ENCODE data around the gene PLEKHG3. TPM values are rescaled to one million over a fixed set of nuclear protein-coding genes. Genes with fewer than 3 reads are reported as not detected.

The PLEKHG3 gene
- polyA plus RNA-seq, 1 donor (not counting 4 experiments of a cell fraction or from before 2014, with no cell fraction given): 71.0 TPM

- H3K4me1 ChIP-seq (ENCODE audit: control insufficient read depth, extremely low read depth, insufficient read depth, low read length): peaks cover 16% of the 10 kb centered on the region
- no peak overlapping the region for H2AFZ ChIP-seq (ENCODE audit: control insufficient read depth, low read length)
- no peaks in the 10 kb centered on the region for H3K9me3 ChIP-seq (ENCODE audit: control insufficient read depth, low read depth, low read length)
- H3K4me2 ChIP-seq (ENCODE audit: control insufficient read depth, extremely low read depth, insufficient read depth, low read depth, low read length): no peak overlapping the region
- FAIRE-seq (no peak), DNase-seq (ENCODE audit: low read depth, low spot score) (no peak)
- TF ChIP-seq CTCF (optimal IDR thresholded peaks at IDR 0.05 in 1 of 3, IDR thresholded peaks at IDR 0.05 in 1 of 3, conservative IDR thresholded peaks at IDR 0.05 in 1 of 3; ENCODE audit: extremely low read depth in 1 of 3, insufficient read depth in 2 of 3, low read length in 3 of 3) (no peak), EZH2 (IDR thresholded peaks at IDR 0.05; ENCODE audit: low read length) (no peak)
- no peaks in the 10 kb centered on the region for H3K27me3 ChIP-seq (ENCODE audit: control insufficient read depth, extremely low read depth, insufficient read depth, low read length)
- no peak overlapping the region for H3K27ac ChIP-seq (ENCODE audit: control insufficient read depth, insufficient read depth, low read length)
- H3K36me3 ChIP-seq (ENCODE audit: control insufficient read depth in 2 of 2, extremely low read depth in 1 of 2, insufficient read depth in 2 of 2, low read length in 2 of 2): no peaks in the 10 kb centered on the region
- H4K20me1 ChIP-seq (ENCODE audit: control insufficient read depth, extremely low read depth, insufficient read depth, low read length): peaks cover 3% of the 10 kb centered on the region
- H3K79me2 ChIP-seq (ENCODE audit: control insufficient read depth, insufficient read depth, low read length): no peaks in the 10 kb centered on the region
- H3K9ac ChIP-seq (ENCODE audit: control insufficient read depth, extremely low read depth, insufficient read depth, low read length): no peak overlapping the region
- H3K9me1 ChIP-seq (ENCODE audit: control insufficient read depth, extremely low read depth, insufficient read depth, low read length): no peaks in the 10 kb centered on the region
- no peak overlapping the region for H3K4me3 ChIP-seq (ENCODE audit: control insufficient read depth in 2 of 3, extremely low read depth in 1 of 3, insufficient read depth in 2 of 3, low read depth in 1 of 3, low read length in 3 of 3)
- dilution Hi-C loops (cut with MboI; ENCODE audit: extremely low pct_ligation_motif_present, low sequenced_read_pairs): no loop called here
Observed at GRCh38 chr14:64786296-64787149, 82.3 kb downstream of the PLEKHG3 start.

GRCh38 chr14:64787619-64788018, 83.4 kb downstream of the PLEKHG3 start:
- Histone ChIP-seq H3K27ac (ENCODE audit: control insufficient read depth, insufficient read depth, low read length) (no peak overlapping the region), H3K9ac (ENCODE audit: control insufficient read depth, extremely low read depth, insufficient read depth, low read length) (no peak overlapping the region), H3K9me3 (ENCODE audit: control insufficient read depth, low read depth, low read length) (no peaks in the 10 kb centered on the region), H3K27me3 (ENCODE audit: control insufficient read depth, extremely low read depth, insufficient read depth, low read length) (no peaks in the 10 kb centered on the region), H3K36me3 (ENCODE audit: control insufficient read depth in 2 of 2, extremely low read depth in 1 of 2, insufficient read depth in 2 of 2, low read length in 2 of 2) (no peaks in the 10 kb centered on the region), H3K4me3 (ENCODE audit: control insufficient read depth in 2 of 3, extremely low read depth in 1 of 3, insufficient read depth in 2 of 3, low read depth in 1 of 3, low read length in 3 of 3) (no peak overlapping the region), H3K9me1 (ENCODE audit: control insufficient read depth, extremely low read depth, insufficient read depth, low read length) (no peaks in the 10 kb centered on the region), H3K79me2 (ENCODE audit: control insufficient read depth, insufficient read depth, low read length) (no peaks in the 10 kb centered on the region), H4K20me1 (ENCODE audit: control insufficient read depth, extremely low read depth, insufficient read depth, low read length) (peaks cover 3% of the 10 kb centered on the region), H3K4me1 (ENCODE audit: control insufficient read depth, extremely low read depth, insufficient read depth, low read length) (peaks cover 16% of the 10 kb centered on the region), H3K4me2 (ENCODE audit: control insufficient read depth, extremely low read depth, insufficient read depth, low read depth, low read length) (no peak overlapping the region), H2AFZ (ENCODE audit: control insufficient read depth, low read length) (no peak overlapping the region)
- no peak for TF ChIP-seq CTCF (optimal IDR thresholded peaks at IDR 0.05 in 1 of 3, IDR thresholded peaks at IDR 0.05 in 1 of 3, conservative IDR thresholded peaks at IDR 0.05 in 1 of 3; ENCODE audit: extremely low read depth in 1 of 3, insufficient read depth in 2 of 3, low read length in 3 of 3)
- TF ChIP-seq EZH2 (IDR thresholded peaks at IDR 0.05; ENCODE audit: low read length): no peak
- no peak for DNase-seq (ENCODE audit: low read depth, low spot score)
- dilution Hi-C loops (cut with MboI; ENCODE audit: extremely low pct_ligation_motif_present, low sequenced_read_pairs): no loop called here
- FAIRE-seq: no peak

Measured in keratinocyte (primary cell).